ENCODE results near the gene SNRPB2.

- TF ChIP-seq EZH2 (IDR thresholded peaks at IDR 0.05; ENCODE audit: insufficient read depth, poor library complexity, severe bottlenecking) (no peak), EZH2phosphoT487 (IDR thresholded peaks at IDR 0.05; ENCODE audit: insufficient read depth, low read depth) (no peak)
These were observed 26.3 kb upstream of the SNRPB2 start for GRCh38 chr20:16703570-16703969.
